GM10248 (cell line): ENCODE measurements around the gene EOGT.

Source experiments
- CTCF ChIA-PET: fragments of 300-600 bp; sonication (Branson Sonifier 250); formaldehyde crosslinking; extraction: SDS; loops from one replicate; lab custom pipeline; 2021; ENCODE audit warnings: antibody characterized with exemption; lab: Yijun Ruan, JAX
- POLR2A ChIA-PET: fragments of 350-650 bp; sonication (Branson Sonifier 250); formaldehyde crosslinking; extraction: SDS; loops from one replicate; lab custom pipeline; 2020; ENCODE audit warnings: antibody characterized with exemption; lab: Yijun Ruan, JAX
- DNase-seq: peaks from one replicate; pipeline ENCODE4 v3.0.0; 2012; ENCODE audit errors: extremely low spot score
- TF ChIP-seq, protein P1 (sequence below): IDR thresholded peaks from 2 replicates; pipeline ENCODE4 v1.5.1; 2012; ENCODE audit warnings: mild to moderate bottlenecking, low read depth; ENCODE audit errors: extremely low read depth, missing control alignments, control extremely low read depth

EOGT gene

DNA sequence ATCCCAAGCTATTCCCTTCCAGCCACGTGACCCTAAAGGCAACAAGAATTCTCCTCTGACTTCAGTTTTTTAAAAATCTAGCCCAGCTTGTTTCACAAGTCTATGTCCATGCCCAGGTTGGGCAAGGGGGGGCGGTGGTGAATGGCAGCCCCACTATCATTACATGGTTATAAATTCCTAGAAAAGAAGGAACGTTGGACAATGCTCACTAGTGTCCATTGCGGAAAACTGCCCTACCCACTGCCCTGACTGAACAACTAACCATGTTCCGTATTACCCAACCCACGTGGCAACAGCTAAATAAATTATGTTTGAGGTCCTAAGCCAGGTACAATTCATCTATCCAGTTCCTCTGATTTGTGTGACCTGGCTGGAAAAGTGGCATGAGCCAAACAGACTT, 72.4 kb downstream of the EOGT start:
- ChIA-PET POLR2A (no interaction called here), CTCF (interaction anchor here (1.3 to 1.8 kb wide), 4 partner anchors 10 to 65 kb away, joined by 3 to 5 read pairs (median 4); no protein-coding TSS in a partner anchor)
- no peak for DNase-seq
- TF ChIP-seq, protein P1, sequence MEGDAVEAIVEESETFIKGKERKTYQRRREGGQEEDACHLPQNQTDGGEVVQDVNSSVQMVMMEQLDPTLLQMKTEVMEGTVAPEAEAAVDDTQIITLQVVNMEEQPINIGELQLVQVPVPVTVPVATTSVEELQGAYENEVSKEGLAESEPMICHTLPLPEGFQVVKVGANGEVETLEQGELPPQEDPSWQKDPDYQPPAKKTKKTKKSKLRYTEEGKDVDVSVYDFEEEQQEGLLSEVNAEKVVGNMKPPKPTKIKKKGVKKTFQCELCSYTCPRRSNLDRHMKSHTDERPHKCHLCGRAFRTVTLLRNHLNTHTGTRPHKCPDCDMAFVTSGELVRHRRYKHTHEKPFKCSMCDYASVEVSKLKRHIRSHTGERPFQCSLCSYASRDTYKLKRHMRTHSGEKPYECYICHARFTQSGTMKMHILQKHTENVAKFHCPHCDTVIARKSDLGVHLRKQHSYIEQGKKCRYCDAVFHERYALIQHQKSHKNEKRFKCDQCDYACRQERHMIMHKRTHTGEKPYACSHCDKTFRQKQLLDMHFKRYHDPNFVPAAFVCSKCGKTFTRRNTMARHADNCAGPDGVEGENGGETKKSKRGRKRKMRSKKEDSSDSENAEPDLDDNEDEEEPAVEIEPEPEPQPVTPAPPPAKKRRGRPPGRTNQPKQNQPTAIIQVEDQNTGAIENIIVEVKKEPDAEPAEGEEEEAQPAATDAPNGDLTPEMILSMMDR: no peak

DNA sequence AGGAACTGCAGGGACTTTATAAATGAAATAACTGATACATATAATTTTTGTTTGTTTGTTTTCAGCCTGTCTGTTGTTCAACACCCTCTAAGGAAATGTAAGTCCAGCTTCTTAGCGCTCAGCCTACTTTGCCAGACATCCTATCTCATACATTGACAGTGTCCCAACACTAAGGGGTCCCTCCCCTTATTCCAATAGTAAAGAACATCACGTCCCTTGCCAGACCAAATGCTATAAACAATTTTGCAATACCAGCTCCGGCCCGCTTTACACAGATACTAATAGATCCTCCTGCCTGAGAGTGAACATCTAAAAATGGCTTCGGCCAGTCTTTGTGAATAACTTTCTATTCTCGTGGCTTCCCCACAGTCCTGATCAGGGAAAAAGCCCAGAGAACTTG, 76.6 kb downstream of the EOGT start:
- POLR2A ChIA-PET: no interaction called here
- TF ChIP-seq, protein P1: no peak
- DNase-seq: no peak
- CTCF ChIA-PET: no interaction called here

GRCh38 chr3:68935778-68936177, 77.7 kb downstream of the EOGT start:
- ChIA-PET CTCF (interaction anchor here (1.0 kb wide), 1 partner anchor 9 kb away, joined by 3 read pairs; no protein-coding TSS in a partner anchor), POLR2A (no interaction called here)
- DNase-seq: no peak
- TF ChIP-seq, protein P1: no peak

GRCh38 chr3:68931406-68932149, 81.9 kb downstream of the EOGT start:
- DNase-seq: peak; percentile 10
- TF ChIP-seq, protein P1: no peak
- CTCF ChIA-PET: interaction anchor here (2.1 kb wide), 1 partner anchor 38 kb away, joined by 5 read pairs; no protein-coding TSS in a partner anchor
- POLR2A ChIA-PET: no interaction called here
